HCT116 (cell line): Measurements from ENCODE around the gene CPED1.

Source experiments
- EGR1 ChIP-seq: IDR thresholded peaks from 2 replicates; pipeline ENCODE4 v1.6.1; 2012; ENCODE audit warnings: low read depth
- ELF1 ChIP-seq: IDR thresholded peaks from 2 replicates; pipeline ENCODE4 v1.6.1; 2012; ENCODE audit warnings: low read depth, borderline replicate concordance
- EZH2 ChIP-seq: fragments of 200-600 bp; sonication (generic); IDR thresholded peaks from 2 replicates; pipeline ENCODE4 v1.6.1; 2017; ENCODE audit warnings: antibody characterized with exemption, mixed run types
- JUND ChIP-seq: IDR thresholded peaks from 2 replicates; pipeline ENCODE4 v1.6.1; 2012
- POLR2A ChIP-seq: IDR thresholded peaks from 2 replicates; pipeline ENCODE4 v1.7.0; 2011; ENCODE audit warnings: borderline replicate concordance; ENCODE audit not compliant: insufficient read depth, insufficient read length; ENCODE audit errors: extremely low read depth
- POLR2AphosphoS5 ChIP-seq: IDR thresholded peaks from 2 replicates; pipeline ENCODE4 v1.6.1; 2011; ENCODE audit warnings: mild to moderate bottlenecking, low read depth, low read length, moderate library complexity
- RAD21 ChIP-seq: IDR thresholded peaks from 2 replicates; pipeline ENCODE4 v1.6.1; 2012; ENCODE audit warnings: low read depth, mild to moderate bottlenecking
- TCF7L2 ChIP-seq: IDR thresholded peaks from 2 replicates; pipeline ENCODE4 v1.7.0; 2011; ENCODE audit warnings: borderline replicate concordance, inconsistent platforms; ENCODE audit not compliant: insufficient read depth, insufficient read length; ENCODE audit errors: extremely low read depth
- ZNF274 ChIP-seq: fragments of 200-500 bp; sonication (Bioruptor generic); IDR thresholded peaks from 2 replicates; pipeline ENCODE4 v1.6.1; 2014; ENCODE audit warnings: mild to moderate bottlenecking, low read depth, low read length, inconsistent platforms
- TF ChIP-seq, protein P1 (sequence below), 3 experiments: fragments of 200-600 bp in 1 of 3; sonication (generic) in 1 of 3; IDR thresholded peaks in 2 of 3; conservative IDR thresholded peaks in 1 of 3; 2 replicates each; pipeline ENCODE4 v1.5.1; 2012 to 2017; ENCODE audit warnings: low read depth in 2 of 3, low read length in 2 of 3, antibody characterized with exemption in 1 of 3, borderline replicate concordance in 1 of 3, control low read depth in 1 of 3, mild to moderate bottlenecking in 1 of 3, mixed read lengths in 1 of 3, mixed run types in 1 of 3, moderate library complexity in 1 of 3; ENCODE audit not compliant: insufficient read depth in 1 of 3
- TF ChIP-seq, protein P2 (sequence below): IDR thresholded peaks from 2 replicates; pipeline ENCODE4 v1.6.1; 2011; ENCODE audit warnings: mild to moderate bottlenecking, low read length, moderate library complexity; ENCODE audit not compliant: insufficient replicate concordance; ENCODE audit errors: extremely low read depth
- TF ChIP-seq, protein P3 (sequence below): IDR thresholded peaks from 2 replicates; pipeline ENCODE4 v1.6.1; 2012; ENCODE audit warnings: low read depth

DNA sequence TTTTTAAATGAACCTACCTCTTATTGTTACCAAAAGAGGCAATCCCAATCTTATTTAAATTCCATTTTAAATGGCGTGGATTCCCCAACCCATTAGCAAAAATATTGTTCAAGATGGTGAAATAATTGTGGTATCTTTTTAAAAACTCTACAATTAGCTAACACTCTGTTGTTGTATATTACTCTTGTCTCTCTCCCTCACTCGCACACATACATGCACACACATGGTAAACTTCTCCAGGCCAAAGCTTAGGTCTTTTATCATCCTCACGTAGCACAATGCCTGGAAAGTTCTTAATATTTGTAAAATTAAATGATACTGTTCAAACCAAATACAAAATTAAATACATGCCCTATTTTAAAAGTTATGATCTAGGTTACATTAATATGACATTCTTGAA lies 171.0 kb downstream of the CPED1 start:
- TF ChIP-seq, protein P1, sequence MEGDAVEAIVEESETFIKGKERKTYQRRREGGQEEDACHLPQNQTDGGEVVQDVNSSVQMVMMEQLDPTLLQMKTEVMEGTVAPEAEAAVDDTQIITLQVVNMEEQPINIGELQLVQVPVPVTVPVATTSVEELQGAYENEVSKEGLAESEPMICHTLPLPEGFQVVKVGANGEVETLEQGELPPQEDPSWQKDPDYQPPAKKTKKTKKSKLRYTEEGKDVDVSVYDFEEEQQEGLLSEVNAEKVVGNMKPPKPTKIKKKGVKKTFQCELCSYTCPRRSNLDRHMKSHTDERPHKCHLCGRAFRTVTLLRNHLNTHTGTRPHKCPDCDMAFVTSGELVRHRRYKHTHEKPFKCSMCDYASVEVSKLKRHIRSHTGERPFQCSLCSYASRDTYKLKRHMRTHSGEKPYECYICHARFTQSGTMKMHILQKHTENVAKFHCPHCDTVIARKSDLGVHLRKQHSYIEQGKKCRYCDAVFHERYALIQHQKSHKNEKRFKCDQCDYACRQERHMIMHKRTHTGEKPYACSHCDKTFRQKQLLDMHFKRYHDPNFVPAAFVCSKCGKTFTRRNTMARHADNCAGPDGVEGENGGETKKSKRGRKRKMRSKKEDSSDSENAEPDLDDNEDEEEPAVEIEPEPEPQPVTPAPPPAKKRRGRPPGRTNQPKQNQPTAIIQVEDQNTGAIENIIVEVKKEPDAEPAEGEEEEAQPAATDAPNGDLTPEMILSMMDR (IDR thresholded peaks at IDR 0.05 in 2 of 3, conservative IDR thresholded peaks at IDR 0.05 in 1 of 3; ENCODE audit: borderline replicate concordance in 1 of 3, insufficient read depth in 1 of 3, low read depth in 2 of 3, low read length in 2 of 3) = no peak
- no peak for TF ChIP-seq POLR2AphosphoS5
- TF ChIP-seq, protein P2, sequence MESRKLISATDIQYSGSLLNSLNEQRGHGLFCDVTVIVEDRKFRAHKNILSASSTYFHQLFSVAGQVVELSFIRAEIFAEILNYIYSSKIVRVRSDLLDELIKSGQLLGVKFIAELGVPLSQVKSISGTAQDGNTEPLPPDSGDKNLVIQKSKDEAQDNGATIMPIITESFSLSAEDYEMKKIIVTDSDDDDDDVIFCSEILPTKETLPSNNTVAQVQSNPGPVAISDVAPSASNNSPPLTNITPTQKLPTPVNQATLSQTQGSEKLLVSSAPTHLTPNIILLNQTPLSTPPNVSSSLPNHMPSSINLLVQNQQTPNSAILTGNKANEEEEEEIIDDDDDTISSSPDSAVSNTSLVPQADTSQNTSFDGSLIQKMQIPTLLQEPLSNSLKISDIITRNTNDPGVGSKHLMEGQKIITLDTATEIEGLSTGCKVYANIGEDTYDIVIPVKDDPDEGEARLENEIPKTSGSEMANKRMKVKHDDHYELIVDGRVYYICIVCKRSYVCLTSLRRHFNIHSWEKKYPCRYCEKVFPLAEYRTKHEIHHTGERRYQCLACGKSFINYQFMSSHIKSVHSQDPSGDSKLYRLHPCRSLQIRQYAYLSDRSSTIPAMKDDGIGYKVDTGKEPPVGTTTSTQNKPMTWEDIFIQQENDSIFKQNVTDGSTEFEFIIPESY = no peak
- TF ChIP-seq EGR1 = no peak
- TF ChIP-seq ZNF274 = no peak
- TF ChIP-seq TCF7L2 = no peak
- TF ChIP-seq POLR2A = no peak
- TF ChIP-seq, protein P3, sequence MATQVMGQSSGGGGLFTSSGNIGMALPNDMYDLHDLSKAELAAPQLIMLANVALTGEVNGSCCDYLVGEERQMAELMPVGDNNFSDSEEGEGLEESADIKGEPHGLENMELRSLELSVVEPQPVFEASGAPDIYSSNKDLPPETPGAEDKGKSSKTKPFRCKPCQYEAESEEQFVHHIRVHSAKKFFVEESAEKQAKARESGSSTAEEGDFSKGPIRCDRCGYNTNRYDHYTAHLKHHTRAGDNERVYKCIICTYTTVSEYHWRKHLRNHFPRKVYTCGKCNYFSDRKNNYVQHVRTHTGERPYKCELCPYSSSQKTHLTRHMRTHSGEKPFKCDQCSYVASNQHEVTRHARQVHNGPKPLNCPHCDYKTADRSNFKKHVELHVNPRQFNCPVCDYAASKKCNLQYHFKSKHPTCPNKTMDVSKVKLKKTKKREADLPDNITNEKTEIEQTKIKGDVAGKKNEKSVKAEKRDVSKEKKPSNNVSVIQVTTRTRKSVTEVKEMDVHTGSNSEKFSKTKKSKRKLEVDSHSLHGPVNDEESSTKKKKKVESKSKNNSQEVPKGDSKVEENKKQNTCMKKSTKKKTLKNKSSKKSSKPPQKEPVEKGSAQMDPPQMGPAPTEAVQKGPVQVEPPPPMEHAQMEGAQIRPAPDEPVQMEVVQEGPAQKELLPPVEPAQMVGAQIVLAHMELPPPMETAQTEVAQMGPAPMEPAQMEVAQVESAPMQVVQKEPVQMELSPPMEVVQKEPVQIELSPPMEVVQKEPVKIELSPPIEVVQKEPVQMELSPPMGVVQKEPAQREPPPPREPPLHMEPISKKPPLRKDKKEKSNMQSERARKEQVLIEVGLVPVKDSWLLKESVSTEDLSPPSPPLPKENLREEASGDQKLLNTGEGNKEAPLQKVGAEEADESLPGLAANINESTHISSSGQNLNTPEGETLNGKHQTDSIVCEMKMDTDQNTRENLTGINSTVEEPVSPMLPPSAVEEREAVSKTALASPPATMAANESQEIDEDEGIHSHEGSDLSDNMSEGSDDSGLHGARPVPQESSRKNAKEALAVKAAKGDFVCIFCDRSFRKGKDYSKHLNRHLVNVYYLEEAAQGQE = no peak
- no peak for TF ChIP-seq EZH2
- TF ChIP-seq RAD21 = no peak
- TF ChIP-seq ELF1 = no peak
- TF ChIP-seq JUND = no peak
